PFSK-1 (cell line): ENCODE data around the gene MOK.

Experiments
- FOXP2 ChIP-seq: optimal IDR thresholded peaks from 2 replicates; pipeline ENCODE3; 2011; ENCODE audit warnings: borderline replicate concordance, control low read depth, inconsistent platforms; ENCODE audit not compliant: insufficient read depth; ENCODE audit errors: extremely low read length, extremely low read depth
- POLR2AphosphoS5 ChIP-seq: IDR thresholded peaks from 2 replicates; pipeline ENCODE4 v1.6.1; 2012; ENCODE audit warnings: low read depth, mild to moderate bottlenecking, control low read depth, low read length, moderate library complexity
- SIN3A ChIP-seq: IDR thresholded peaks from 2 replicates; pipeline ENCODE4 v1.6.1; 2012; ENCODE audit warnings: mild to moderate bottlenecking, low read length, moderate library complexity, borderline replicate concordance; ENCODE audit not compliant: insufficient read depth
- TAF1 ChIP-seq: IDR thresholded peaks from 2 replicates; pipeline ENCODE4 v1.6.1; 2012; ENCODE audit warnings: low read length, control low read depth, borderline replicate concordance; ENCODE audit not compliant: insufficient read depth
- TF ChIP-seq, protein P1 (sequence below), 2 experiments: IDR thresholded peaks; 2 replicates each; pipeline versions ENCODE4 v1.6.1 to v1.8.0; 2011 to 2012; ENCODE audit warnings: low read depth in 2 of 2, low read length in 2 of 2, control low read depth in 1 of 2, inconsistent platforms in 1 of 2, mild to moderate bottlenecking in 1 of 2, moderate library complexity in 1 of 2; ENCODE audit not compliant: insufficient read depth in 1 of 2

GRCh38 chr14:102320033-102320660, 15.2 kb upstream of the MOK start:
- TF ChIP-seq TAF1 (no peak), POLR2AphosphoS5 (no peak), SIN3A (no peak), FOXP2 (no peak)
- TF ChIP-seq, protein P1, sequence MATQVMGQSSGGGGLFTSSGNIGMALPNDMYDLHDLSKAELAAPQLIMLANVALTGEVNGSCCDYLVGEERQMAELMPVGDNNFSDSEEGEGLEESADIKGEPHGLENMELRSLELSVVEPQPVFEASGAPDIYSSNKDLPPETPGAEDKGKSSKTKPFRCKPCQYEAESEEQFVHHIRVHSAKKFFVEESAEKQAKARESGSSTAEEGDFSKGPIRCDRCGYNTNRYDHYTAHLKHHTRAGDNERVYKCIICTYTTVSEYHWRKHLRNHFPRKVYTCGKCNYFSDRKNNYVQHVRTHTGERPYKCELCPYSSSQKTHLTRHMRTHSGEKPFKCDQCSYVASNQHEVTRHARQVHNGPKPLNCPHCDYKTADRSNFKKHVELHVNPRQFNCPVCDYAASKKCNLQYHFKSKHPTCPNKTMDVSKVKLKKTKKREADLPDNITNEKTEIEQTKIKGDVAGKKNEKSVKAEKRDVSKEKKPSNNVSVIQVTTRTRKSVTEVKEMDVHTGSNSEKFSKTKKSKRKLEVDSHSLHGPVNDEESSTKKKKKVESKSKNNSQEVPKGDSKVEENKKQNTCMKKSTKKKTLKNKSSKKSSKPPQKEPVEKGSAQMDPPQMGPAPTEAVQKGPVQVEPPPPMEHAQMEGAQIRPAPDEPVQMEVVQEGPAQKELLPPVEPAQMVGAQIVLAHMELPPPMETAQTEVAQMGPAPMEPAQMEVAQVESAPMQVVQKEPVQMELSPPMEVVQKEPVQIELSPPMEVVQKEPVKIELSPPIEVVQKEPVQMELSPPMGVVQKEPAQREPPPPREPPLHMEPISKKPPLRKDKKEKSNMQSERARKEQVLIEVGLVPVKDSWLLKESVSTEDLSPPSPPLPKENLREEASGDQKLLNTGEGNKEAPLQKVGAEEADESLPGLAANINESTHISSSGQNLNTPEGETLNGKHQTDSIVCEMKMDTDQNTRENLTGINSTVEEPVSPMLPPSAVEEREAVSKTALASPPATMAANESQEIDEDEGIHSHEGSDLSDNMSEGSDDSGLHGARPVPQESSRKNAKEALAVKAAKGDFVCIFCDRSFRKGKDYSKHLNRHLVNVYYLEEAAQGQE (IDR thresholded peaks at IDR 0.05; ENCODE audit: insufficient read depth in 1 of 2, low read depth in 2 of 2, low read length in 2 of 2) = no peak
